GM18526 (cell line): Measurements from ENCODE around the gene GRIP1.

ENCODE experiments used
- POLR2A ChIP-seq: IDR thresholded peaks from 3 replicates; pipeline ENCODE4 v1.6.1; 2011; ENCODE audit not compliant: insufficient read length; ENCODE audit errors: extremely low read depth

GRIP1 gene

GRCh38 chr12:66571361-66571915 lies 107.4 kb downstream of the GRIP1 start:
- no peak for TF ChIP-seq POLR2A

- no peak for TF ChIP-seq POLR2A
Measured at GRCh38 chr12:66563220-66563619, 115.7 kb downstream of the GRIP1 start.

- no peak for TF ChIP-seq POLR2A
Measured at GRCh38 chr12:66555113-66555512, 123.8 kb downstream of the GRIP1 start.

- no peak for TF ChIP-seq POLR2A
Measured at GRCh38 chr12:66552716-66553115, 126.2 kb downstream of the GRIP1 start.

GRCh38 chr12:66550626-66551025 lies 128.2 kb downstream of the GRIP1 start:
- no peak for TF ChIP-seq POLR2A

- no peak for TF ChIP-seq POLR2A
Measured at GRCh38 chr12:66549050-66549389, 129.9 kb downstream of the GRIP1 start.

GRCh38 chr12:66548338-66549049 lies 130.4 kb downstream of the GRIP1 start:
- TF ChIP-seq POLR2A, result no peak

GRCh38 chr12:66541426-66541825 lies 137.4 kb downstream of the GRIP1 start:
- no peak for TF ChIP-seq POLR2A

GRCh38 chr12:66539431-66539830 lies 139.4 kb downstream of the GRIP1 start:
- TF ChIP-seq POLR2A, result no peak

- no peak for TF ChIP-seq POLR2A
Measured at GRCh38 chr12:66538970-66539369, 139.9 kb downstream of the GRIP1 start.

- no peak for TF ChIP-seq POLR2A
Measured at GRCh38 chr12:66537876-66538275, 141.0 kb downstream of the GRIP1 start.

GRCh38 chr12:66533767-66534166 lies 145.1 kb downstream of the GRIP1 start:
- TF ChIP-seq POLR2A, result no peak

GRCh38 chr12:66531766-66532165 lies 147.1 kb downstream of the GRIP1 start:
- no peak for TF ChIP-seq POLR2A

- no peak for TF ChIP-seq POLR2A
Measured at GRCh38 chr12:66529934-66530333, 148.9 kb downstream of the GRIP1 start.

- no peak for TF ChIP-seq POLR2A
Measured at GRCh38 chr12:66516561-66516960, 162.3 kb downstream of the GRIP1 start.

- TF ChIP-seq POLR2A, result no peak
Measured at GRCh38 chr12:66516133-66516532, 162.7 kb downstream of the GRIP1 start.

GRCh38 chr12:66514581-66514980 lies 164.3 kb downstream of the GRIP1 start:
- no peak for TF ChIP-seq POLR2A

- no peak for TF ChIP-seq POLR2A
Measured at GRCh38 chr12:66508025-66508424, 170.9 kb downstream of the GRIP1 start.

GRCh38 chr12:66503746-66504145 lies 175.1 kb downstream of the GRIP1 start:
- no peak for TF ChIP-seq POLR2A
